HG03521 (cell line): ENCODE data around the gene VEGFA.

Experiments used
- ATAC-seq: cut with Tn5 transposase; IDR thresholded peaks from one replicate; pipeline ENCODE4 v1.9.1; 2021; ENCODE audit warnings: mild to moderate bottlenecking, moderate library complexity; ENCODE audit not compliant: unreplicated experiment

VEGFA gene

DNA sequence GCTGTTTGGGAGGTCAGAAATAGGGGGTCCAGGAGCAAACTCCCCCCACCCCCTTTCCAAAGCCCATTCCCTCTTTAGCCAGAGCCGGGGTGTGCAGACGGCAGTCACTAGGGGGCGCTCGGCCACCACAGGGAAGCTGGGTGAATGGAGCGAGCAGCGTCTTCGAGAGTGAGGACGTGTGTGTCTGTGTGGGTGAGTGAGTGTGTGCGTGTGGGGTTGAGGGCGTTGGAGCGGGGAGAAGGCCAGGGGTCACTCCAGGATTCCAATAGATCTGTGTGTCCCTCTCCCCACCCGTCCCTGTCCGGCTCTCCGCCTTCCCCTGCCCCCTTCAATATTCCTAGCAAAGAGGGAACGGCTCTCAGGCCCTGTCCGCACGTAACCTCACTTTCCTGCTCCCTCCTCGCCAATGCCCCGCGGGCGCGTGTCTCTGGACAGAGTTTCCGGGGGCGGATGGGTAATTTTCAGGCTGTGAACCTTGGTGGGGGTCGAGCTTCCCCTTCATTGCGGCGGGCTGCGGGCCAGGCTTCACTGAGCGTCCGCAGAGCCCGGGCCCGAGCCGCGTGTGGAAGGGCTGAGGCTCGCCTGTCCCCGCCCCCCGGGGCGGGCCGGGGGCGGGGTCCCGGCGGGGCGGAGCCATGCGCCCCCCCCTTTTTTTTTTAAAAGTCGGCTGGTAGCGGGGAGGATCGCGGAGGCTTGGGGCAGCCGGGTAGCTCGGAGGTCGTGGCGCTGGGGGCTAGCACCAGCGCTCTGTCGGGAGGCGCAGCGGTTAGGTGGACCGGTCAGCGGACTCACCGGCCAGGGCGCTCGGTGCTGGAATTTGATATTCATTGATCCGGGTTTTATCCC, at the start of gene VEGFA:
TSS of gene VEGFA (plus strand) at position 686 of the 846 bp plus-strand sequence.
- peak; percentile 52 for ATAC-seq

DNA sequence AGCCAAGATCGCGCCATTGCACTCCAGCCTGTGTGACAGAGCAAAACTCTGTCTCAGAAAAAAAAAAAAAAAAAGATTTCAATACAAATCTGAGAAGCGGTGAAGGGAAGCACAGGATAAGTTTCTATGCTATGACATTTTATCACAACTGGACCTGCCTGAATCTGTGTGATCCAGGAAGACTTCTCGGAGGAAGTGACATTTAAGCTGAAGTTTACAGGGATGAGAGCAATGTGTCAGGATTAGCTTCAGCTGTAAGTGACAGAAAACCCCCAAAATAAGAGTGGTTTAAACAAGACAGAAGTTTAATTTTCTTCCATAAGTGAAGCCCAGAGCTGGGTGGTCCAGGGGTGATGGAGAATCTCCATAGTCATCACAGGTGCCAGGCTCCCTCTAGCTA, 49.0 kb upstream of the VEGFA start:
- ATAC-seq, result no peak

DNA sequence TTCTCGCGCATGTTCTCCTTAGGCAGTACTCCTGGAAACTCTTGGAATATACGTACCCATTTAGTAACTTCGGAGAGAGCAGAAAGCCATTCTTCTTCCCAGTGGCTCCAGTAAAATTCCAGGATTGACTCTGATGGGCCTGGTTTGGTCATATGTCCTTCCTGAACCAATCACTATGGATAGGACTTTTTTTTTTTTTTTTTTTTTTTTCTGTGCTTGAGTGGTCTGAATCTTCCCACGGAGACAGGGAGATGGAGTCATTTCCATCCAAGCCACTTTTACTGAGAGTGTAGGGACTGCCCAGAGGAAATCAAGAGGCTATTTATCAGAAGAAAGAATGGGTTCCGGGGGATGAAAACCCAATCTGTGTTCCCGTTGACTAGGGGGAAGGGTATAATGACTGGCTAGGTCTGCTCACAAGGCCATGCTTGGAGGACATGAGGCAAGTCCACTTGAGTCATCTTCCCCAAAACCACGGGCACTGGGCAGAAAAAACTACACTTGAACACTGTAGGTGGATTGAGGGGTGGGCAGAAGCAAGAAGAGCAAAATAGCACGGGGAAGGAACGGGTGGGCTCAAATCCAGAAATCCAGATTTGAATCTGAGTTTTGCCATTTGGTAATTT, 47.0 kb upstream of the VEGFA start:
- ATAC-seq, result no peak

- peak; percentile 40 for ATAC-seq
Measured at GRCh38 chr6:43723737-43724295, 46.2 kb upstream of the VEGFA start.

- no peak for ATAC-seq
Measured at GRCh38 chr6:43724354-43724753, 45.7 kb upstream of the VEGFA start.

DNA sequence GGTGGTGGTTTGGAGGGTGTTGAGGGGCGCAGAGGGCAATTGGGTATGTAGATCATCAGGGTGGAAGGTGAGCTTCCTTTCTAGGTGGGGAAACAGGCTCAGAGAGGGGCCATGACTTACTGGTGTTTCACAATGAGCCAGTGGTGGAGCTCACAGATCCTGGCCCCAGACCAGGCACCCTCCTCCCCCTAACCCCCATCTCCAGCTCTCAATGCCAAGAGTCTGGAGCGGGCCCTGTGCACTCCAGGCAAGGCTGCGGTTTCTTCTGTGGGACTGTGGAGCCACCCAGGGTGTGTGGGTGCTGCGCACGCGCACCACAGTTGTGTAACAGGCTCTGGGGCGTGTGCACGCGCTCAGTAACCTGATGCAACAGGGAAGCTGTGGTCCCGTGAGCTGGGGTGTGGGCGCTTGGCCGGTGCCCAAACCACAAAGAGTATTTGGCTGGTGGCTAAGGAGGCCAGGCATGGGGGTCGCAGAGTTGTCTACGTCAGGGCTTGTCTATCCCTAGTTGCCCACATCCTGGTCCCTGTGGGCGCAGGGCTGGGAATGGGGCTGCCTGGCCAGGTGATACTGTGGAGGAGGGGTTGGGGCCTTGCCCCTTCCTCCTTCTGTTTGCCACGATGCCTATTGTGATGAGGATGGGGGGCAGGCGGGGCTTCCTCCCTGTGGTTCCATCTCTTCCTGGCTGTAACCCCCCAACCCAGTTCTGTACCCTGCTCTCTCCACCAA, 44.9 kb upstream of the VEGFA start:
- peak; percentile 68 for ATAC-seq

GRCh38 chr6:43725643-43726580, 44.1 kb upstream of the VEGFA start:
- ATAC-seq, result no peak

DNA sequence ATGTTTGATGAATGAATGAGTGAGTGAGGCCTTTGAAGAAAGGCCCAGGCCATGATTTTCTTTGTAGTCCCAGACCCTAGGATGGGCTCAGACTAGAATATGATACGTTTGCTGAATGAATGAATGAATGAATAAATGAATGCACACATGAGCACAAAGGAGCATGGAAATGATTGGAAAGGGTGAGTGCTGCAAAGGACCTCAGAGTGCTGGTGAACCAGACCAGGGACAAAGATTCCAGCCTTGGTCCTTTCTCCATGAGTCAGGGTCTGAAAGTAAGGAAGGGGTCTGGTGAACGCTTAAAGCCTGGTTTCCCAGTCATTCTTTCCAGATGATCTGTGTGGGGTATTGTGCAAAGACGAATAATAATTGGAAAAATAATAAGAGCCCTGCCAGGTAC, 42.4 kb upstream of the VEGFA start:
- ATAC-seq, result no peak

GRCh38 chr6:43728586-43728985, 41.4 kb upstream of the VEGFA start:
- no peak for ATAC-seq

GRCh38 chr6:43729537-43729936, 40.5 kb upstream of the VEGFA start:
- no peak for ATAC-seq

DNA sequence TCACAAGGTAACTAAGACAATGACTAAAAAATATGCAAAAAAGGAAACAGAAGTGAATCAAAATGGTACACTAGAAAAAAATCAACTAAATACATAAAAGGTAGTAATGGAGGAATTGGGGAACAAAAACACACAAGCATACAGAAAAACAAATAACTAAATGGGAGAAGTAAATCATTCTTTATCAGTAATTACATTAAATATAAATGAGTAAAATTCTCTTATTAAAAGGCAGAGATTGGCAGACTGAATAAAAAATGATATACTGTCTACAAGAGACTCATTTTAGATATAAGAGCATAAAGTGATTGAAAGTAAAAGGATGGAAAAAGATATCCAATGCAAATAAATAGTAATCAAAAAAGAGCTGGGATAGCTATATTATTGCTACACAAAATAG, 39.4 kb upstream of the VEGFA start:
- no peak for ATAC-seq

GRCh38 chr6:43733471-43734293, 36.3 kb upstream of the VEGFA start:
- ATAC-seq, result no peak

DNA sequence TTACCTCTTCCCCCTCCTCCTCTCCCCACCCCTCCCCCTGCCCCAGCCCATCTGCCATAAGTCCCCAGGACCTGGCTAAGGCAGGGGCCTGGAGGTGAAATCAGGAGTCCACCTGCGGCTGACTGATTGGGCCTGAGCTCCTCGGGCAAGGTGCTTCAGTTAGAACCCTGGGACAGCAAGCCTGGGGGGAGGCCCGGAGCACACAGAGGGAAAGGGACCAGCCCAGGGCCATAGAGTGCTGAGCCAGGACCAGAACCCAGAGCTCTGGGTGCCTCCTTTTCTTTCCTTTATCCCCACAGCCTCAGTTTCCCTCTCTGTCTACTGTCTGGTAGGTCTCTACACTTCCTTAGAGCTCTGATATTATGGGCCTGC, 35.7 kb upstream of the VEGFA start:
- no peak for ATAC-seq

- no peak for ATAC-seq
Measured at GRCh38 chr6:43735642-43736199, 34.3 kb upstream of the VEGFA start.

DNA sequence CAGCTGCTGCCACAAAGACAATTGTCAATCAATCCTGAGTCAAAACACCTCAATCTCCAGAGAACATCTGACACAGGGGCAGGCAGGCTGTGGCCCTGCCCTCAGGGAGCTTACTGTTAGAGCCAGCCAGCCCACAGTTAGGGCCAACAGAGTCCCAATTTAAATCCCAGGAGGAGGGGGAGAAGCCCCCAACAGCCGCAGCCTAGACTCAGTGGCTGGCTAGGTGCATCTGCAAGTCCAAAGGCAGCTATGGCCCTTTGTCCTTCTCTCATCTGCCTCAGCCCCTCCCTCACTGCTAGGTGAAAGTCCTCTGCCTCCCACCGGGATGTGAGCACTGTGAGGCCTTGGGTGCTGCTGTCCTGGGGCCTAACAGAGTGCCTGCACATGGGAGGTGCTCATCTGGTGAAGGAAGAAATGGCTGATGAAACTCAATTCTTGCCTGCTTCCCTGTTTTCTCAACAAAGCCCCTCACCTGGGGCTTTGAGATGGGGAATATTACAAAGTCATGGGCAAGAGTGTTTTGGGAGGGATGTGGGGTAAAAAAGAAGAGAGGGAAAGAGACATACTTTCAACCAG, 33.7 kb upstream of the VEGFA start:
- no peak for ATAC-seq

DNA sequence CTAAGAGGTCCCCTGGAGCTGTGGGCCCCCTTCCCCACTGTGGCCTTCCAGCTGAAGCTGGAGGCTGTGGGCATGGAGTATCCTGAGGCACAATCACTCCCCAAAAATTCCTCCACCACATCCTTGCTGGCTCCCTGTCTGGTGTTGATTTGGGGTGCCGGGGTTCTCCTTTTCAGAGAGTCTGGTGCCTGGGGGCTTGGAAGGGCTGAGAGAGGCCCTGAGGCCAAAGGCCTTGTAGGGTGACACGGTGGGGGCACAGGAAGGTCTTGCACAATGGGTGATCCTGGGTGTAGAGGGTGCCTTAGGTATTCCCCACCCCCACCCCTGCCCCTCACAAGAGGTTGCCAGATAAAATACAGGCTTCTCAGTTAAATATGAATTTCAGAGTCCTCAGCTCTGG, 33.2 kb upstream of the VEGFA start:
- no peak for ATAC-seq

GRCh38 chr6:43737272-43738081, 32.5 kb upstream of the VEGFA start:
- ATAC-seq, result no peak

GRCh38 chr6:43738267-43738676, 31.7 kb upstream of the VEGFA start:
- no peak for ATAC-seq
